HG03280 (cell line): Measurements from ENCODE around the gene ITGA2B.

ENCODE experiments used
- ATAC-seq: cut with Tn5 transposase; IDR thresholded peaks from one replicate; pipeline ENCODE4 v1.9.1; 2021; ENCODE audit warnings: mild to moderate bottlenecking, moderate library complexity; ENCODE audit not compliant: unreplicated experiment

ITGA2B gene

GRCh38 chr17:44389281-44389680, at the start of gene ITGA2B:
ITGA2B (minus strand) TSS chr17:44389649; CDS start chr17:44389473, 176 bp downstream.
- no peak for ATAC-seq

DNA sequence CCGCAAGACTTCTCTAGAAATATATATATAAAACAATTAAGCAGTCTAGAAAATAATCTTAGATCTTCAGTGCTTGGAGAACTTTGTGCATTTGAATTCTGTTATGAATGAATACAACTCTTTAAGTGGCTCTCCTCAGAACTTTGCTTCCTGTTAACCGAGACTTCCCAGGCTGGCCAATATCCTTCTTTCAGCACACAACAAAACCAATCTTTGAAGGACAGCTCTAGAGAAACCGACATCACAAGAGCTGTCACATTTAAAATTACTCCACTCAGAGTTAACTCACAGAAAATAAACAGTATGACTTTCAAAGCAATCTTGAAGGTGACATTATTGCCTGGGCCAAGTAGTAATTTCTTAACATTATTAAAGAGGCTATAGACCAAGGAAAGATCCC, 49.7 kb upstream of the ITGA2B start:
- ATAC-seq, result no peak

DNA sequence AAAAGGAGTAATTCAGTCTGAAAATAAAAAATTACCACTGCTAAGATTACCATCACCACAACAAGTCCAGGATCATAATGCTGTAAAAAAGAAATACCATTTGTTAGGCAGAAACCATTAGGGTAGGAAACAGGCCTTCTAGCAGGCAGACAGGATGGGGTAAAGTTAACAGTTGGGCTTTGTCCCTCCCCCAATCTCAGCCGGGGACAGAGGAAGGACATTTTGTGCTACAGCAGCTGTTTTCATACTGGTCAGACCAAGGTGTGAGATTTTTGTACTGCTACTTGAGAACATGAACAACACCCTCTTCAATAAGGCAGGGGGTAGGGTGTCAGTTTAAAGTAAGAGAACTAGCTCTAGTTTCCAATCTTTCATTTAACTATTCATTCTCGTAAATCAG, 49.2 kb upstream of the ITGA2B start:
- no peak for ATAC-seq

- no peak for ATAC-seq
These were observed 46.9 kb upstream of the ITGA2B start for GRCh38 chr17:44436336-44436735.

- no peak for ATAC-seq
These were observed 43.1 kb upstream of the ITGA2B start for GRCh38 chr17:44432254-44433157.

DNA sequence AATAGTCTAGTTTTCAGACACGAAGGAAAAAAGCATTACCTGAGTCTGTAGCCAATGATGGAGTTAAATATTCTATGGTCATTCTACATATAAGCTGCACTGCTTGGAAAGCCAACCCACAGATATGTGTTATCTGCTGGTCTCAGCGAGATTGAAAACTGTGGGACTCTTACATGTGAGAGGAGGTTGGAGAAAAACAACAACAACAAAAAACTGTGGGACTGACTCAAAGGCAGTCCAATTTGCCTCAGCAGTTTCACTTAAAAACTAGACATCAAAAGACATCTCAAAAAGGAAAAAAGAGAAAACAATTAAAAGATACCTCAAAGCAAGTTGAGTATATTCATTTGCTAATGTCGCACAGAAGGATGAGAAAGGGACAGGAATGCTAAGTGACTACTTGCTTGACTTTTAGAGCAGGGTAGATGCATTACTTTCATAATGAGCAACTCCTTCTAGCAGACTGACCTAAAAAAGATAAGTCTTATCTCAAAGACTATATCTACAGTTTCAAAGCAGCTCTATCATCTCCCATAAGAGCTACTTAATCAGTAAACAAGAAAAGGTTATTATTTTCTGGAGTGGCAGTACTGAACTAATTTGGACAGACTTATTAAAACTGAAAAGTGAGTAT, 35.5 kb upstream of the ITGA2B start:
- ATAC-seq, result no peak

DNA sequence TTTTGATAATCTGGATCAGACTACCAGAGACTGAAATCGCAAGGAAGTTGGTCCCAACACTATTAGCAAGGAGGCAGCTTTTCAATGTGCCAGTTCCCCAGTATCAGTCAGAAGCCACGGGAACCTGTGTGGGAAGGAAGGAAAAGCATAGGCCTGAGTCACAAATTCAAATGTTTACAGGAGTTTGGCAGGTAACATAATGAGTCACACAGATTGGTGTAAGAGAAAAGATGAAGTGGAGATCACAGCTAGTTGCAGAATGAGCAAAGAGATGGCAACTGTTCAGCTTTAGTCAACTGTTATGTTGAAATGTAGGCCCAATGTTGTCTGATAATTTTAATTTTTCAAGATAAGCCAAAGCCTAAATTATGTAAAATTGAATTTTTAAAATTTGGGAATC, 28.1 kb upstream of the ITGA2B start:
- ATAC-seq, result no peak

- no peak for ATAC-seq
These were observed 27.3 kb upstream of the ITGA2B start for GRCh38 chr17:44416558-44417289.

DNA sequence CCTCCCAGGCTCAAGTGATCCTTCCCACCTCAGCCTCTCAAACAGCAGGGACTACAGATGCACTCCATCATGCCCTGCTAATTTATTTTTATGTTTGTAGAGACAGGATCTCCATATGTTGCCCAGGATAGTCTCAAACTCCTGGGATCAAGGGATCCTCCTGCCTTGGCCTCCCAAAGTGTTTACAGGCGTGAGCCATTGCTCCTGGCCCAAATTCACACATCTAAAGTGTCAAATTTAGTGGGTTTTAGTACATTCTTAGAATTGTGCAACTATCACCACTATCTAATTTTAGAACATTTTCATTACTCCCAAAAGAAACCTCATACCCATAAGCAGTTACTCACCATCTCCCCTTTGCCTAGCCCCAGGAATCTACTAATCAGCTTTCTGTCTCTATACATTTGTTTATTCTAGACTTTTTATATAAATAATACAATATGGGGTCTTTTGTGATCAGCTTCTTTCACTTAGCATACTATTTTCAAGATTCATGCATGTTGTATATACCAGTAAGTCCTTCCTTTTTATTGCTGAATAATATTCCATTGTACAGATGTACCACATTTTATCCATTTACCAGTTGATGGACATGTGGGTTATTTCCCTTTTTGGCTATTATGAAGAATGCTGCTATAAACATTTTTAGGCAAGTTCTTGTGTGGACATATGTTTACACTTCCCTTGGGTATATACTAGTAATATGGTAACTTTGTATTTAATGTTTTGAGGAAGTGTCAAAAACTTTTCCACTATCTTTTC, 25.1 kb upstream of the ITGA2B start:
- no peak for ATAC-seq

GRCh38 chr17:44409309-44410028, 20.0 kb upstream of the ITGA2B start:
- no peak for ATAC-seq

GRCh38 chr17:44408786-44409185, 19.3 kb upstream of the ITGA2B start:
- ATAC-seq, result no peak

- no peak for ATAC-seq
These were observed 13.2 kb upstream of the ITGA2B start for GRCh38 chr17:44402564-44403172.

GRCh38 chr17:44400226-44400847, 10.9 kb upstream of the ITGA2B start:
- ATAC-seq, result no peak

GRCh38 chr17:44398692-44399691, 9.5 kb upstream of the ITGA2B start:
- ATAC-seq, result no peak

DNA sequence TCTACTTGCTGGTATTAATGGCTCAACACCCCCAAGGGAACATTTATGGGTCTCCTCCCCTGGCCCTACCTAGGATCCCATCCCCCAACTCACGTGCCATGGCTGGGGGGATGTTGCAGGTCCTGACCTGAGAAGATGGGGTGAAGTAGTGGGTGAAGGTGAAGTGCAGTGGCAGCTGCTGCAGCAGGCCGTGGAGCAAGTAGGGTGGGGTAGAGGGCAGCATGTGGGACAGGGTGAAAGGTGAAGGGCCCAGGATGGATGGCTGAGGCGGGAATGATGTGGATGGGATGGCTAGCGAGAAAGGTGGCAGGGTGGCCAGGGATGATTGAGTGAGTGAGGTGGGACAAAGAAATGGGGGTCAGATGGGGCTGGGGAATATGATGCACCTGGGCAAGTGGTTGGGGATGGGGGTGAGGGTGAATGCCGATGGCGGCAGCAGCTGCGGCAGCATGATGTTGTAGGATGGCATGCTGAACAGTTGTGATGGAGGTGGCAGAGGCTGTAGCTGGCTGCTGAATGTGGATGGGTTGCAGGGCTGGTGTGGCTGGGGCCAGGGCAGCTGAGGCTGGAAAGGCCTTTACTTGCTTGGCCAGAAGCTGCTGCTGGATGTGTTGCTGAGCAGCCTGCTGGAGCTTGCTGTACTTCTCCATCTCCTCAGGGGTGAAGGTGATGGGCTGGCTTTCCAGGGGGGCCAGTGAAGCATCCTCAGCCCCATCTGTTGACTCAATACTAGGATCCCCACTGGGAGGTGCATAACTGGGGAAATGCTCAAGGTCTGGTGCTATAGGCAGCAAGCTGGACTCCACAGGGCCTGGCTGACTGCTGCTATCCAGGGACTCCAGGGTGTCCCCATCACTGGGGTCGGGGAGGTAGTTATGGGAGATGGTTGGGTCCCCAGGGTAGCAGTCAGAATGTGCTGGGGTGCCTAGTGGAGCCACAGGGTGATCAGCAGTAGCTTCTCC, 8.3 kb upstream of the ITGA2B start:
- ATAC-seq, result no peak

DNA sequence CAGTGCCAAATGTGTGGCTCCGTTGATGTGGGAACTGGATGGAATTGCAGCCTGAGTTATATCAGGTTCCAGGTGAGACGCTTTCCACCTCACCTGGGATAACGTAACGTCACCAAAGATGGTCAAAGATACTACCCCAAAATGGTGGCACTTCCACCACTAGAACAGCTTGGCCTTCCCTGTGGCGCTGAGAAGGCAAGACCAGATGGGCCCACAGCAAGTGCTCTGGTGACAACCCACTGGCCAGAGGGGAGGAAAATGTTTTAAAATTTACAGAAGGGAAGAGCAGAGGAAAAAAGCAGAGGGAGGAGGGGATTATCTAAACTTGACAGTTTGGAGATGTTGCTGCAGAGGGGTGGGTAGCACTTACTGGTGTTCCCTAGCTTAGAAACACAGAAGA, 7.5 kb upstream of the ITGA2B start:
- ATAC-seq, result no peak

GRCh38 chr17:44394833-44395232, 5.4 kb upstream of the ITGA2B start:
- ATAC-seq, result no peak
